Naive thymus-derived CD4-positive, alpha-beta T cell (primary cell): ENCODE data around the gene PCDHAC1. TPM values are rescaled to one million over a fixed set of nuclear protein-coding genes. Genes with fewer than 3 reads are reported as not detected.

Experiments used
- ATAC-seq: fragments of 150-1000 bp; cut with Tn5 transposase; 2 replicates; pipeline ENCODE4 v1.10.0; 2021; ENCODE audit warnings: mild to moderate bottlenecking, moderate library complexity
- CTCF ChIA-PET: fragments of 350-600 bp; sonication (Branson Sonifier 250); formaldehyde crosslinking; loops from one replicate; lab custom pipeline; 2021; ENCODE audit warnings: antibody characterized with exemption; lab: Charles Lee
- POLR2A ChIA-PET: fragments of 350-600 bp; sonication (Branson Sonifier 250); formaldehyde crosslinking; loops from one replicate; lab custom pipeline; 2021; ENCODE audit warnings: antibody characterized with exemption, inconsistent platforms; lab: Charles Lee
- DNase-seq, 9 donors: peaks; one replicate each; pipeline versions ENCODE4 v3.0.0 to v3.0.0-alpha.2; 2020 to 2022; ENCODE audit warnings: mixed read lengths in 1 of 9
- H3K27ac ChIP-seq: one replicate; pipeline ENCODE4 v1.7.0; 2013; ENCODE audit warnings: mild to moderate bottlenecking, low read depth, low read length, moderate library complexity
- H3K27me3 ChIP-seq, 2 donors: one replicate each; pipeline ENCODE4 v1.7.0; 2013; ENCODE audit warnings: low read length in 2 of 2, mild to moderate bottlenecking in 2 of 2, moderate library complexity in 2 of 2; ENCODE audit not compliant: control insufficient read depth in 2 of 2, insufficient read depth in 2 of 2
- H3K36me3 ChIP-seq, 3 experiments: 1 replicate in 2 of 3; 2 replicates in 1 of 3; pipeline ENCODE4 v1.7.0; 2013; ENCODE audit warnings: low read length in 3 of 3, mild to moderate bottlenecking in 3 of 3, moderate library complexity in 1 of 3; ENCODE audit not compliant: insufficient read depth in 3 of 3, control insufficient read depth in 2 of 3
- H3K4me1 ChIP-seq, 2 donors: one replicate each; pipeline ENCODE4 v1.7.0; 2013; ENCODE audit warnings: low read length in 2 of 2, mild to moderate bottlenecking in 2 of 2, moderate library complexity in 1 of 2; ENCODE audit not compliant: control insufficient read depth in 2 of 2, insufficient read depth in 2 of 2
- H3K4me3 ChIP-seq: 2 replicates; pipeline ENCODE4 v1.7.0; 2013; ENCODE audit warnings: mild to moderate bottlenecking, low read length
- H3K9me3 ChIP-seq, 3 experiments: 1 replicate in 2 of 3; 2 replicates in 1 of 3; pipeline ENCODE4 v1.7.0; 2013; ENCODE audit warnings: low read length in 3 of 3; ENCODE audit not compliant: control insufficient read depth in 2 of 3
- H3K27ac Mint-ChIP-seq, 9 donors: one replicate each; pipeline ENCODE4 v1.8.0; 2020 to 2022; ENCODE audit warnings: mixed read lengths in 9 of 9, mild to moderate bottlenecking in 8 of 9, moderate library complexity in 5 of 9, inconsistent platforms in 2 of 9
- H3K27me3 Mint-ChIP-seq, 5 donors: one replicate each; pipeline ENCODE4 v1.8.0; 2021 to 2022; ENCODE audit warnings: mixed read lengths in 5 of 5, mild to moderate bottlenecking in 1 of 5
- H3K36me3 Mint-ChIP-seq, 5 donors: one replicate each; pipeline ENCODE4 v1.8.0; 2020 to 2022; ENCODE audit warnings: mixed read lengths in 5 of 5, mild to moderate bottlenecking in 3 of 5, inconsistent platforms in 1 of 5
- H3K4me1 Mint-ChIP-seq, 7 donors: one replicate each; pipeline ENCODE4 v1.8.0; 2020 to 2022; ENCODE audit warnings: mixed read lengths in 7 of 7, mild to moderate bottlenecking in 3 of 7, inconsistent platforms in 1 of 7
- H3K4me3 Mint-ChIP-seq, 10 donors: one replicate each; pipeline ENCODE4 v1.8.0; 2020 to 2022; ENCODE audit warnings: mild to moderate bottlenecking in 10 of 10, mixed read lengths in 10 of 10, moderate library complexity in 6 of 10, inconsistent platforms in 2 of 10
- H3K9me3 Mint-ChIP-seq, 11 donors: one replicate each; pipeline ENCODE4 v1.8.0; 2020 to 2022; ENCODE audit warnings: mixed read lengths in 11 of 11, mild to moderate bottlenecking in 4 of 11, inconsistent platforms in 1 of 11, moderate library complexity in 1 of 11
- intact Hi-C, 2 donors: fragments of 100-400 bp; cut with micrococcal nuclease; formaldehyde crosslinking; loops; one replicate each; pipeline ENCODE4 v1.15.1; 2023
- polyA plus RNA-seq, 2 donors: library from polyadenylated mRNA; unstranded; fragments of 300-500 nt; fragmentation: Illumina TruSeq; gene quantifications; one replicate each; pipeline ENCODE4 v1.2.3, GENCODE V29; 2021
- total RNA-seq, 6 experiments: library from RNA in 5 of 6; stranded (reverse) in 5 of 6; gene quantifications; 1 replicate in 5 of 6; 2 replicates in 1 of 6; pipeline ENCODE4 v1.2.3 and lab custom pipeline; 2021 to 2026

The PCDHAC1 gene
- total and polyA plus RNA-seq, 7 experiments from 2014 or later, result not detected

DNA sequence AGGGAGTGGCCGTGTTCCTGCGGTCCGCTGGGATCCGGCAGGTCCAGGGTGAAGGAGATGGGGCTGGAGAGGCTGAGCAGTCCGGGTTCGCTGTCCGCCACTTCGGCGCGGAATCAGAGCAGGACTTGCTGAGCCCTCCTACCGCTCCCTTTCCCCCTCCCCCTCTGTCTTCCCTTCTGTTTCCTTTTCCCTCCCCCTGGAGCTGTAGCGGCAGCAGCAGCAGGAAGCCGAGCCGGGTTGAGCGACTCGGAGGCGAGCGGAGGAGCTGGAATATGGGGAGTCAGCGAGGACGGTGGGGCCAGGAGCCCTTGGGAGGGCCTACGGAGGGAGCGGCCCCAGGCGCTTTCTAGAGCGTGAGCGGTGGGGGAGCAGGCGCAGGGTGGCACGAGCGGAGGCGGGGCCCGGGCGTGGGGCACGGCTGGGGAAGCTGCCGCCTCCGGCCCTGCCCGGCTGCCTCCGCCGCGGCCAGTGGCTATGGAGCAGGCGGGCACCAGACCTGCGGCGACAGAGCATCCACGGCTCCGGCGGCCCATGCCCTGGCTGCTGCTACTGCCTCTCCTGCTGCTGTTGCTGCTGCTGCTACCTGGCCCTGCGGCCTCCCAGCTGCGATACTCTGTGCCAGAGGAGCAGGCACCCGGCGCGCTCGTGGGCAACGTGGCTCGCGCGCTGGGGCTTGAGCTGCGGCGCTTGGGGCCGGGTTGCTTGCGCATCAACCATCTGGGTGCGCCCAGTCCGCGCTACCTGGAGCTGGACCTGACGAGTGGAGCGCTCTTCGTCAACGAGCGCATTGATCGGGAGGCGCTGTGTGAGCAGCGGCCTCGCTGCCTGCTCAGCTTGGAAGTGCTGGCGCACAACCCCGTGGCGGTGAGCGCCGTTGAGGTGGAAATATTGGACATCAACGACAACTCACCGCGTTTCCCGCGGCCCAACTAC, 40.5 kb downstream of the PCDHAC1 start, which contains the start of gene PCDHAC2:
PCDHAC2 (plus strand) TSS at position 184 of the 933 bp plus-strand sequence; CDS start at position 475, 291 bp downstream.
- Mint-ChIP-seq H3K27me3 (peaks cover 33 to 60% (median 50%) of the 10 kb centered on the region in 5 donors), H3K4me1 (peaks cover 0 to 5% (median 2%) of the 10 kb centered on the region in 7 donors), H3K27ac (no peak within 1 kb of the TSS), H3K9me3 (peaks cover 0 to 6% (median 0%) of the 10 kb centered on the region in 11 donors), H3K4me3 (peak within 1 kb of the TSS in 4 of 10 donors; percentile 4 to 47 (median 21)), H3K36me3 (peaks cover 0 to 6% (median 0%) of the 10 kb centered on the region in 5 donors)
- ChIA-PET CTCF (no interaction called here), POLR2A (no interaction called here)
- Histone ChIP-seq H3K36me3 (no peaks in the 10 kb centered on the region), H3K27me3 (peaks cover 0 to 6% of the 10 kb centered on the region in 2 donors), H3K27ac (no peak within 1 kb of the TSS), H3K9me3 (no peaks in the 10 kb centered on the region), H3K4me1 (no peaks in the 10 kb centered on the region), H3K4me3 (no peak within 1 kb of the TSS)
- no peak for DNase-seq
- no peak for ATAC-seq
- intact Hi-C loops, result no loop called here

DNA sequence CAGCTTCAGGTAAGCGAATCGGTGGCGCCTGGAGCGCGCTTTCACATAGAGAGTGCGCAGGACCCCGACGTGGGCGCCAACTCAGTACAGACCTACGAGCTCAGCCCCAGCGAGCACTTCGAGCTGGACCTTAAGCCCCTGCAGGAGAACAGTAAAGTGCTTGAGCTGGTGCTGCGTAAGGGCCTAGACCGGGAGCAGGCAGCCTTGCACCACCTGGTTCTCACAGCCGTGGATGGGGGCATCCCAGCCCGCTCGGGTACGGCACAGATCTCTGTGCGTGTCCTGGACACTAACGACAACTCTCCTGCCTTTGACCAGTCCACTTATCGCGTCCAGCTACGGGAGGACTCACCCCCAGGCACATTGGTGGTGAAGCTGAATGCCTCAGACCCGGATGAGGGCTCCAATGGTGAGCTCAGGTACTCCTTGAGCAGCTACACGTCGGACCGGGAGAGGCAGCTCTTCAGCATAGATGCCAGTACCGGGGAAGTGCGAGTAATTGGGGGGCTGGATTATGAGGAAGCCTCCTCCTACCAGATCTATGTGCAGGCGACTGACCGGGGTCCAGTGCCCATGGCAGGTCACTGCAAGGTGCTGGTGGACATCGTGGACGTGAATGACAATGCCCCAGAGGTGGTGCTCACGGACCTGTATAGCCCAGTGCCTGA, 41.3 kb downstream of the PCDHAC1 start:
- no peak overlapping the region for H3K27ac Mint-ChIP-seq
- Histone ChIP-seq H3K4me3 (no peak overlapping the region), H3K4me1 (no peaks in the 10 kb centered on the region), H3K9me3 (no peaks in the 10 kb centered on the region), H3K27me3 (peaks cover 0 to 6% of the 10 kb centered on the region in 2 donors), H3K36me3 (no peaks in the 10 kb centered on the region), H3K27ac (no peak overlapping the region)
- no peak for DNase-seq
- ChIA-PET CTCF (no interaction called here), POLR2A (no interaction called here)
- H3K36me3 Mint-ChIP-seq, result peaks cover 0 to 6% (median 0%) of the 10 kb centered on the region in 5 donors
- no peak for ATAC-seq
- H3K4me3 Mint-ChIP-seq, result no peak overlapping the region
- peaks cover 0 to 5% (median 2%) of the 10 kb centered on the region in 7 donors for H3K4me1 Mint-ChIP-seq
- intact Hi-C loops, result no loop called here
- H3K9me3 Mint-ChIP-seq, result peaks cover 0 to 6% (median 0%) of the 10 kb centered on the region in 11 donors
- H3K27me3 Mint-ChIP-seq, result peaks cover 33 to 55% (median 47%) of the 10 kb centered on the region in 5 donors

DNA sequence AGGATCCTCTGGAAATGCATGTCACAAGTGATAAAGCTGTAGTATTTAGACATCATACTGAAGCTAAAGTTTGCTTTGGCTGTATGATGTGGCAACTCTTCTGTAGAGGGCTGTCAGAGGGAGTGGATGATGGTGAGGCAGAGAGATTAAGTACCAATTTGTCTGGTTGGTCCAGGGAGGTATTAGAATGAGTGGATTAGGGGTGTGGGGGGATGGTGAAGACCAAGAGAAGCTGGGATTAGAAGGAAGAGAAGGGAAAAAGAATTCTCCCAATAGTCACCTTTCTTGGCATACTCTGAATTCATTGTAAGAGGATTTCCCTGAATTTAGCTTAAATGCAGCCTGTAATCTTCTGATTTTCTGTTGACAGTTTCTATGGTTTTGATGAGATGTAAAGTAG, 43.8 kb downstream of the PCDHAC1 start:
- Mint-ChIP-seq H3K9me3 (peaks cover 0 to 6% (median 0%) of the 10 kb centered on the region in 11 donors), H3K4me3 (no peak overlapping the region), H3K36me3 (peaks cover 0 to under 1% (median 0%) of the 10 kb centered on the region in 5 donors), H3K27me3 (peaks cover 20 to 50% (median 29%) of the 10 kb centered on the region in 5 donors), H3K27ac (no peak overlapping the region), H3K4me1 (peaks cover 0 to 5% (median 2%) of the 10 kb centered on the region in 7 donors)
- intact Hi-C loops, result no loop called here
- Histone ChIP-seq H3K36me3 (no peaks in the 10 kb centered on the region), H3K27me3 (peaks cover 0 to 6% of the 10 kb centered on the region in 2 donors), H3K4me3 (no peak overlapping the region), H3K9me3 (no peaks in the 10 kb centered on the region), H3K4me1 (no peaks in the 10 kb centered on the region), H3K27ac (no peak overlapping the region)
- ChIA-PET POLR2A (no interaction called here), CTCF (no interaction called here)
- DNase-seq, result no peak
- ATAC-seq, result no peak

DNA sequence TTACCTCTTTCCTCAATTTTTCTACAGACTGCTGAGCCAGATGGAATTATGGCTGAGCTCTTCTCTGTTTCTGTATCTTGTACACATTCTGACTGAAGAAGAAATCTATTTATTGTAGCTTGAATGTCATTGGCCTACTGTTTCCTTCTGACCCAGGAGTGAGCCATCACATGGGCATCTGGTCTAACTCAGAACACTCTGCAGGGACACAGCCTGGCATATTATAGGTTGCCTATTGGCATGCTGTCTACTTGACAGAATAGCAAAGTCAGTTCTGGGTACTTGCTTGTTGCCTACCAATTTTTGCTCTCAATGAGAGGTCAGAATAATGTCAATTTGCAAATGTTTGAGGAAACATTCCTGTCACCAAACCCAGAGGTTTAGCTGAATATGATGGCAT, 47.5 kb downstream of the PCDHAC1 start:
- ChIA-PET CTCF (no interaction called here), POLR2A (no interaction called here)
- intact Hi-C loops, result no loop called here
- DNase-seq (no peak), ATAC-seq (no peak)
- no peaks in the 10 kb centered on the region for H3K9me3 ChIP-seq
- H3K27ac ChIP-seq, result no peak overlapping the region
- H3K36me3 ChIP-seq, result no peaks in the 10 kb centered on the region
- no peaks in the 10 kb centered on the region for H3K4me1 Mint-ChIP-seq
- H3K4me1 ChIP-seq, result no peaks in the 10 kb centered on the region
- H3K4me3 ChIP-seq, result no peak overlapping the region
- no peaks in the 10 kb centered on the region for H3K36me3 Mint-ChIP-seq
- peaks cover 0 to 4% (median 0%) of the 10 kb centered on the region in 11 donors for H3K9me3 Mint-ChIP-seq
- H3K4me3 Mint-ChIP-seq, result no peak overlapping the region
- no peaks in the 10 kb centered on the region for H3K27me3 ChIP-seq
- H3K27ac Mint-ChIP-seq, result no peak overlapping the region
- peaks cover 0 to 27% (median 12%) of the 10 kb centered on the region in 5 donors for H3K27me3 Mint-ChIP-seq

DNA sequence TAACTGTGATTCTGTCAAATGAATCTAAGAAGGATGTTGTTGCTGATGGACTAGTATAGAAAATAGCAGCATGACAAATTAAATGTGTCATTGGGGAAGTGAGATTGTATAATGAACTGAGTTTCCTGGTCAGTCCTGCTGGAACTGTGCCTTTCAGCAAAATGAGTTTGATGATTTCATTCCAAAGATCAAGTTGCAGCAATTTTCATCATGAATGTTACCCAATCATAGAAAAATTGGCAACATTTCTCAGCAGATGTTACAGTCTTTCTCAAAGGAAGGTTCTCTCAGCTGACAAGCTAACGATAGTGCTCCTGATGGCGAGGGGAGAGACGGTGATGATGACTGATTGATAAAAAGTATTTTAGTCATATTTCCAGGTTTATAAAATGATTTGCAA, 50.9 kb downstream of the PCDHAC1 start:
- ChIA-PET CTCF (no interaction called here), POLR2A (no interaction called here)
- H3K4me3 ChIP-seq, result no peak overlapping the region
- H3K27me3 ChIP-seq, result no peaks in the 10 kb centered on the region
- Mint-ChIP-seq H3K36me3 (no peaks in the 10 kb centered on the region), H3K4me3 (no peak overlapping the region), H3K27ac (no peak overlapping the region), H3K9me3 (peaks cover 0 to 7% (median 2%) of the 10 kb centered on the region in 11 donors), H3K4me1 (no peaks in the 10 kb centered on the region), H3K27me3 (peaks cover 0 to 34% (median 12%) of the 10 kb centered on the region in 5 donors)
- no peaks in the 10 kb centered on the region for H3K9me3 ChIP-seq
- DNase-seq (no peak), ATAC-seq (no peak)
- no peaks in the 10 kb centered on the region for H3K36me3 ChIP-seq
- H3K27ac ChIP-seq, result no peak overlapping the region
- intact Hi-C loops, result no loop called here
- no peaks in the 10 kb centered on the region for H3K4me1 ChIP-seq

DNA sequence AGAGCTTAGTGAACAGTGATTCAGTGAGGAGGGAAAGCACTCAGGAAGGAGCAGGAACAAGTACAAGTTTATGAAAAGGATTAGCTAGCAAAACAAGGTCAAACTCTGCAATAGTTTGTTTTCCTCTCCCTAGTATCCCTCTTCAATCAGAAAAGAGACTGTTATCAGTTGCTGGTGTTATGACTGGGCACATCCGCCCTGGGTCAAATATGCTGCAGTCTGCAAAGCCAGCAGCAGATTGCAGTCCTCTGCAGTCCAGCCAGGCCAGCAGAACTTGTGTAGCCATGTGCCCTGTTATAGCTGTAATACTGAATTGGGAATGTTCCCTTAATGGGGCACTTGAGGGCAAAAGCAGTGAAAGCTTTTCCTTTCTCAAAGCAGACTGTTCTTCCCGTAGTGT, 52.2 kb downstream of the PCDHAC1 start:
- Histone ChIP-seq H3K27me3 (no peaks in the 10 kb centered on the region), H3K27ac (no peak overlapping the region), H3K36me3 (no peaks in the 10 kb centered on the region), H3K4me3 (no peak overlapping the region), H3K4me1 (no peaks in the 10 kb centered on the region), H3K9me3 (no peaks in the 10 kb centered on the region)
- ATAC-seq, result no peak
- intact Hi-C loops, result no loop called here
- Mint-ChIP-seq H3K27me3 (peaks cover 0 to 33% (median 16%) of the 10 kb centered on the region in 5 donors), H3K4me1 (no peaks in the 10 kb centered on the region), H3K4me3 (no peak overlapping the region), H3K9me3 (peaks cover 0 to 10% (median 2%) of the 10 kb centered on the region in 11 donors), H3K36me3 (no peaks in the 10 kb centered on the region), H3K27ac (no peak overlapping the region)
- CTCF ChIA-PET, result no interaction called here
- POLR2A ChIA-PET, result no interaction called here
- DNase-seq, result no peak
